ENCODE results near the gene DDX20.
"Not testable (repeated sequence)": the region's sequence is repeated elsewhere in the genome, so short reads cannot be mapped to it uniquely, and the experiment has no call there.

Gene DDX20

GRCh38 chr1:111733992-111734341, 21.7 kb upstream of the DDX20 start:
- DNase-seq (ENCODE audit: low spot score), result no peak

GRCh38 chr1:111734426-111734825, 21.3 kb upstream of the DDX20 start:
- no peak for DNase-seq (ENCODE audit: low spot score)

- no peak for DNase-seq (ENCODE audit: low spot score)
These were observed 20.8 kb upstream of the DDX20 start for GRCh38 chr1:111734856-111735255.

GRCh38 chr1:111735321-111735720, 20.4 kb upstream of the DDX20 start:
- DNase-seq (ENCODE audit: low spot score), result no peak

GRCh38 chr1:111735858-111736544, 19.7 kb upstream of the DDX20 start:
- no peak for DNase-seq (ENCODE audit: low spot score)

GRCh38 chr1:111736548-111737215, 19.0 kb upstream of the DDX20 start:
- DNase-seq (ENCODE audit: low spot score), result peak; percentile 84

GRCh38 chr1:111737216-111738132, 18.2 kb upstream of the DDX20 start:
- peak; percentile 78 for DNase-seq (ENCODE audit: low spot score)

GRCh38 chr1:111738133-111738435, 17.6 kb upstream of the DDX20 start:
- no peak for DNase-seq (ENCODE audit: low spot score)

- DNase-seq (ENCODE audit: low spot score), result peak; percentile 80
These were observed 17.1 kb upstream of the DDX20 start for GRCh38 chr1:111738436-111739193.

GRCh38 chr1:111739194-111739924, 16.3 kb upstream of the DDX20 start, which contains the start of gene INKA2:
INKA2 (minus strand) TSS chr1:111739395; CDS start chr1:111739242, 153 bp downstream.
- DNase-seq (ENCODE audit: low spot score), result peak; percentile 89

- DNase-seq (ENCODE audit: low spot score), result peak; percentile 58
These were observed 15.6 kb upstream of the DDX20 start for GRCh38 chr1:111739925-111740765.

GRCh38 chr1:111742292-111742691, 13.4 kb upstream of the DDX20 start:
- not testable (repeated sequence) for DNase-seq (ENCODE audit: low spot score)

- no peak for DNase-seq (ENCODE audit: low spot score)
These were observed 12.7 kb upstream of the DDX20 start for GRCh38 chr1:111742938-111743549.

- DNase-seq (ENCODE audit: low spot score), result no peak
These were observed 12.0 kb upstream of the DDX20 start for GRCh38 chr1:111743679-111744101.

GRCh38 chr1:111745675-111746613, 9.8 kb upstream of the DDX20 start:
- DNase-seq (ENCODE audit: low spot score), result no peak

- DNase-seq (ENCODE audit: low spot score), result no peak
These were observed 9.1 kb upstream of the DDX20 start for GRCh38 chr1:111746614-111746999.

GRCh38 chr1:111747282-111747734, 8.4 kb upstream of the DDX20 start:
- DNase-seq (ENCODE audit: low spot score), result no peak

- DNase-seq (ENCODE audit: low spot score), result no peak
These were observed 7.8 kb upstream of the DDX20 start for GRCh38 chr1:111747947-111748346.

GRCh38 chr1:111749628-111750027, 6.1 kb upstream of the DDX20 start:
- DNase-seq (ENCODE audit: low spot score), result no peak

Measured in putamen (tissue), 1 donor.